WTC11 (cell line): Measurements from ENCODE around the gene MPPE1.

Experiments used
- TCF7 ChIP-seq: sonication (generic); formaldehyde crosslinking; IDR thresholded peaks from 2 replicates; pipeline ENCODE4 v1.8.0; 2022; ENCODE audit warnings: mild to moderate bottlenecking, low read depth, missing genetic modification reagents, moderate library complexity
- ZNF121 ChIP-seq: sonication (generic); formaldehyde crosslinking; IDR thresholded peaks from 2 replicates; pipeline ENCODE4 v1.8.0; 2023; ENCODE audit warnings: missing genetic modification reagents
- ZNF219 ChIP-seq: sonication (generic); formaldehyde crosslinking; IDR thresholded peaks from 2 replicates; pipeline ENCODE4 v1.8.0; 2023; ENCODE audit warnings: missing genetic modification reagents, mild to moderate bottlenecking, borderline replicate concordance
- TF ChIP-seq, protein P1 (sequence below): sonication (generic); formaldehyde crosslinking; IDR thresholded peaks from 2 replicates; pipeline ENCODE4 v1.8.1; 2023; ENCODE audit warnings: mild to moderate bottlenecking, missing genetic modification reagents
- TF ChIP-seq, protein P2 (sequence below): fragments of 200-600 bp; IDR thresholded peaks from 2 replicates; pipeline ENCODE4 v1.8.0; 2022; ENCODE audit warnings: antibody characterized with exemption

DNA sequence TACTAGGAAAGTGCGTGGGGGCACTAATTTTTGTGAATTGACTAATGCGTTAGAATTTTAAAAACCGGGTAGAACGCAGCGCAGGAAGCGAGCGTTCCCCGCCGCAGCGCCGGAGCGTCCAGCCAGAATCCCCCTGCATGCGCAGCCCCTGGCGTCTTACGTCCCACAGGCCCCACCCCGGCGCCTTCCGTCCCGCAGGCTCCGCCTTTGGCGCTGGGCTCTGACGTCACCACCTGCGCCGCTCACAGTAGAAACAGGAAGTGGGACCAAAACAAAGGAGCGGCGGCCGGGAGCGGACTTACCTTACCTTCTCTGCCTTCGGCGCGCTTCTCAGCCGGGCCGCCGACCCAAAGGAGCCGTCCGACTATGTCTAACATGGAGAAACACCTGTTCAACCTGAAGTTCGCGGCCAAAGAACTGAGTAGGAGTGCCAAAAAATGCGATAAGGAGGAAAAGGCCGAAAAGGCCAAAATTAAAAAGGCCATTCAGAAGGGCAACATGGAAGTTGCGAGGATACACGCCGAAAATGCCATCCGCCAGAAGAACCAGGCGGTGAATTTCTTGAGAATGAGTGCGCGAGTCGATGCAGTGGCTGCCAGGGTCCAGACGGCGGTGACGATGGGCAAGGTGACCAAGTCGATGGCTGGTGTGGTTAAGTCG, 56.8 kb downstream of the MPPE1 start, which contains the start of gene CHMP1B:
- TF ChIP-seq, protein P1, sequence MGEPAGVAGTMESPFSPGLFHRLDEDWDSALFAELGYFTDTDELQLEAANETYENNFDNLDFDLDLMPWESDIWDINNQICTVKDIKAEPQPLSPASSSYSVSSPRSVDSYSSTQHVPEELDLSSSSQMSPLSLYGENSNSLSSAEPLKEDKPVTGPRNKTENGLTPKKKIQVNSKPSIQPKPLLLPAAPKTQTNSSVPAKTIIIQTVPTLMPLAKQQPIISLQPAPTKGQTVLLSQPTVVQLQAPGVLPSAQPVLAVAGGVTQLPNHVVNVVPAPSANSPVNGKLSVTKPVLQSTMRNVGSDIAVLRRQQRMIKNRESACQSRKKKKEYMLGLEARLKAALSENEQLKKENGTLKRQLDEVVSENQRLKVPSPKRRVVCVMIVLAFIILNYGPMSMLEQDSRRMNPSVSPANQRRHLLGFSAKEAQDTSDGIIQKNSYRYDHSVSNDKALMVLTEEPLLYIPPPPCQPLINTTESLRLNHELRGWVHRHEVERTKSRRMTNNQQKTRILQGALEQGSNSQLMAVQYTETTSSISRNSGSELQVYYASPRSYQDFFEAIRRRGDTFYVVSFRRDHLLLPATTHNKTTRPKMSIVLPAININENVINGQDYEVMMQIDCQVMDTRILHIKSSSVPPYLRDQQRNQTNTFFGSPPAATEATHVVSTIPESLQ: no peak
- TF ChIP-seq, protein P2, sequence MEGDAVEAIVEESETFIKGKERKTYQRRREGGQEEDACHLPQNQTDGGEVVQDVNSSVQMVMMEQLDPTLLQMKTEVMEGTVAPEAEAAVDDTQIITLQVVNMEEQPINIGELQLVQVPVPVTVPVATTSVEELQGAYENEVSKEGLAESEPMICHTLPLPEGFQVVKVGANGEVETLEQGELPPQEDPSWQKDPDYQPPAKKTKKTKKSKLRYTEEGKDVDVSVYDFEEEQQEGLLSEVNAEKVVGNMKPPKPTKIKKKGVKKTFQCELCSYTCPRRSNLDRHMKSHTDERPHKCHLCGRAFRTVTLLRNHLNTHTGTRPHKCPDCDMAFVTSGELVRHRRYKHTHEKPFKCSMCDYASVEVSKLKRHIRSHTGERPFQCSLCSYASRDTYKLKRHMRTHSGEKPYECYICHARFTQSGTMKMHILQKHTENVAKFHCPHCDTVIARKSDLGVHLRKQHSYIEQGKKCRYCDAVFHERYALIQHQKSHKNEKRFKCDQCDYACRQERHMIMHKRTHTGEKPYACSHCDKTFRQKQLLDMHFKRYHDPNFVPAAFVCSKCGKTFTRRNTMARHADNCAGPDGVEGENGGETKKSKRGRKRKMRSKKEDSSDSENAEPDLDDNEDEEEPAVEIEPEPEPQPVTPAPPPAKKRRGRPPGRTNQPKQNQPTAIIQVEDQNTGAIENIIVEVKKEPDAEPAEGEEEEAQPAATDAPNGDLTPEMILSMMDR: no peak
- TF ChIP-seq ZNF219 (CRISPR knock-in tag) (no peak), TCF7 (CRISPR knock-in tag) (no peak), ZNF121 (CRISPR knock-in tag) (no peak)
